Measurements from ENCODE around the gene SENP3. TPM values are rescaled to one million over a fixed set of nuclear protein-coding genes. Genes with fewer than 3 reads are reported as not detected.

Gene SENP3
- total and polyA plus RNA-seq, 2 of the 13 experiments (the other 11 are each of a cell fraction or from before 2014, with no cell fraction given): 55.8 to 75.4 TPM

DNA sequence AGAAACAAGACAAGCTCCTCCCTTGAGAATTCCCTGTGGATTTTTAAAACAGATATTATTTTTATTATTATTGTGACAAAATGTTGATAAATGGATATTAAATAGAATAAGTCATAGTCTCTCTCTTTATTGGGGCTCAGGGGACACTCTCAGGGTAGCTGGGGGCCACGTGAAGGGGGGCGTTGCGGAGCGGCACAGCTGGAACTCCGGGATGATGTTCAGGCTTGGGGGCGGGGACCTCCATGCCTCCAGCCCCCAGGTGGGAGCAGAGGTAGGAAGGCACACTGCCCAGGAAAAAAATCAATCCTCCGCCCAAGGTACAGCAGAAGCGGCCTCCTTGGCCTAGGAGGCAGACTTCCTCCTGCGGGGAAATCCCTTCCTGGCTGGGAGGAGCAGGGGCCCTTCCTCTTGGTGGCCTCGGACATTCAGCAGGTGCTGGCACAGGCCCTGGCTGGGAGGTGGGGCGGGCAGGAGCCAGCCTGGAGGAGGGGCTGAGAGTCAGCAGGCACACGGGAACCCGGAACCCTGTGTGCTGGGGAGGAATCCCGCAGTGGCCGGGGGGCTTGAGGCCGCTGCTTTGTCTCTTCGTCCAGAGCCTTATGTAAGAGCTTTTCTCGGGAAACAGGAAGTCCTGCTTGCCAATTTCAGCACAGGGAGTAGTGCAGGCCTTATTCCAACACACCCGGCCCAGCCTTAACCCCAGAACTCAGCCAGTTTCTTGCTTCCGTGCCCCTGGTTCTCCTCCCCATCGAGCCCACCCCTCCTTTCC lies 3.8 kb upstream of the SENP3 start (continued):
- TF ChIP-seq HMGXB4 (CRISPR knock-in tag; IDR thresholded peaks at IDR 0.05; ENCODE audit: borderline replicate concordance in 1 of 2, low read depth in 1 of 2) (0 out of 4 replicates have a peak, but pooled peaks have one; percentile 5 to 42), DRAP1 (CRISPR knock-in tag; IDR thresholded peaks at IDR 0.05) (peak; percentile 33; the same call in 1 of the 2 replicates), KDM2A (CRISPR knock-in tag; IDR thresholded peaks at IDR 0.05; ENCODE audit: borderline replicate concordance, low read depth) (peak; percentile 71; the same call in 1 of the 2 replicates), ZNF713 (CRISPR knock-in tag; IDR thresholded peaks at IDR 0.05) (no peak), FOXM1 (CRISPR knock-in tag; IDR thresholded peaks at IDR 0.05) (no peak), ZKSCAN8 (CRISPR knock-in tag; IDR thresholded peaks at IDR 0.05; ENCODE audit: borderline replicate concordance) (no peak), ZNF10 (CRISPR knock-in tag; IDR thresholded peaks at IDR 0.05; ENCODE audit: borderline replicate concordance, low read depth) (no peak), ZNF207 (IDR thresholded peaks at IDR 0.05; ENCODE audit: borderline replicate concordance) (no peak), ELK4 (CRISPR knock-in tag; IDR thresholded peaks at IDR 0.05; ENCODE audit: borderline replicate concordance) (no peak), ARNT2 (CRISPR knock-in tag; IDR thresholded peaks at IDR 0.05; ENCODE audit: low read depth) (no peak), E2F5 (CRISPR knock-in tag; conservative IDR thresholded peaks at IDR 0.05) (no peak), AKAP8 (CRISPR knock-in tag; IDR thresholded peaks at IDR 0.05) (no peak; the same call in 1 of the 2 replicates), MXD3 (CRISPR knock-in tag; IDR thresholded peaks at IDR 0.05) (0 out of 2 replicates have a peak, but pooled peaks have one; percentile 30), SAP130 (CRISPR knock-in tag; IDR thresholded peaks at IDR 0.05; ENCODE audit: low read depth) (peak; percentile 75), MTA1 (CRISPR knock-in tag; IDR thresholded peaks at IDR 0.05; ENCODE audit: borderline replicate concordance) (no peak), FOSL2 (CRISPR knock-in tag; IDR thresholded peaks at IDR 0.05) (peak; percentile 29; the same call in 1 of the 2 replicates), ISX (CRISPR knock-in tag; conservative IDR thresholded peaks at IDR 0.05) (no peak), ZXDC (CRISPR knock-in tag; IDR thresholded peaks at IDR 0.05) (no peak; the same call in 1 of the 2 replicates)
- TF ChIP-seq, protein P1, sequence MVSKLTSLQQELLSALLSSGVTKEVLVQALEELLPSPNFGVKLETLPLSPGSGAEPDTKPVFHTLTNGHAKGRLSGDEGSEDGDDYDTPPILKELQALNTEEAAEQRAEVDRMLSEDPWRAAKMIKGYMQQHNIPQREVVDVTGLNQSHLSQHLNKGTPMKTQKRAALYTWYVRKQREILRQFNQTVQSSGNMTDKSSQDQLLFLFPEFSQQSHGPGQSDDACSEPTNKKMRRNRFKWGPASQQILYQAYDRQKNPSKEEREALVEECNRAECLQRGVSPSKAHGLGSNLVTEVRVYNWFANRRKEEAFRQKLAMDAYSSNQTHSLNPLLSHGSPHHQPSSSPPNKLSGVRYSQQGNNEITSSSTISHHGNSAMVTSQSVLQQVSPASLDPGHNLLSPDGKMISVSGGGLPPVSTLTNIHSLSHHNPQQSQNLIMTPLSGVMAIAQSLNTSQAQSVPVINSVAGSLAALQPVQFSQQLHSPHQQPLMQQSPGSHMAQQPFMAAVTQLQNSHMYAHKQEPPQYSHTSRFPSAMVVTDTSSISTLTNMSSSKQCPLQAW (CRISPR knock-in tag; IDR thresholded peaks at IDR 0.05): 0 out of 2 replicates have a peak, but pooled peaks have one; percentile 33
